NCI-H2029 (cell line): ENCODE data around the gene PIGH.
"Not testable (repeated sequence)": the region's sequence is repeated elsewhere in the genome, so short reads cannot be mapped to it uniquely, and the experiment has no call there.

Source experiments
- DNase-seq: peaks from one replicate; lab custom pipeline; 2025; lab: John Stamatoyannopoulos, UW

PIGH gene

DNA sequence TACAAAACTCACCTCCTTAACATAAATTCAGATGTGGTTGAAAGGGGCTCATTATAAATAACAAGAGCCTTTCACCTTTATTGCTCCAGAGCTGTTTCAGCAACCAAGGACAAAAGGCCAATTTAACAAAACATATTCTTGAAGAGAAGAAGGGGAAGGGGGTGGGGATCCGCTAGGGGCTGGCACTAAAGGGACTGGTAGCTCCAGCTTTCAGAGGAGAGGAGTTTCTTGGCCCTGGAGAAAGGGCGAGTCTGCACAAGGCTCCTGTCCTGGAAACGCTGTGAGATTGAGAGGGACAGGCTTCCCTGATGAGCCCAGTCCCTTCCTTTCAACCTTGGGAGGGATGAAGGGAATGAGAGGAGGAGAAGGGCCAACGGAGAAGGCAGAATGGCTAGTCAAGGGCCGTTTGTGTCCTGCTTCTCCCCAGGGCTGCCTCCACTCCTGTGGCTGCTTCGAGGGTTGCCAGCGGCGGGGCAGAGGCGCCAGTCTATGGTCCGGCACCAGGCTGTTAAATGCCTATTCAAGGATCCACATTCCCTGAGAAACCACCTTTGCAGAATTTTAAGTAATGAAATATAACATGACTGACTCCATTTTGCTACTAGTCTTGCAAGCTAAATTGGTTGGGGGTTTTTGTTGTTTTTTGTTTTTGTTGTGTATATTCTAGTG is 9.7 kb upstream of the PIGH start:
- no peak for DNase-seq

DNA sequence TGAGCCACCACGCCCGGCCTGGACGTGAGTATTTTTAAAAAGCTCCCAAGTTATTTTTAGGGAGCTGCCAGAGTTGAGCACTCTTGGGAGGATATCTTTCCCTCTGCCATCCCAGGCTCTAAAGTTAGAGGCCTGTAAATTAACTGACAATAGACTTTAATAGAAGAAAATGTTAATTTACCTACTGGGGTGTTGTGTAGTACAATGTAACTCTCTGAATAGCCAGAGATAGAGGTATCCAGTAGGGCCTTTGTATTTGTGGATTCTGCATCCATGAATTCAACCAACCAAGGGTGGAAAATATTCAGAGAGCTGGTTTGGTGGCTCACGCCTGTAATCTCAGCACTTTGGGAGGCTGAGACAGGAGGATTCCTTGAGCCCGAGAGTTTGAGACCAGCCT is 7.6 kb upstream of the PIGH start:
- DNase-seq, result no peak

DNA sequence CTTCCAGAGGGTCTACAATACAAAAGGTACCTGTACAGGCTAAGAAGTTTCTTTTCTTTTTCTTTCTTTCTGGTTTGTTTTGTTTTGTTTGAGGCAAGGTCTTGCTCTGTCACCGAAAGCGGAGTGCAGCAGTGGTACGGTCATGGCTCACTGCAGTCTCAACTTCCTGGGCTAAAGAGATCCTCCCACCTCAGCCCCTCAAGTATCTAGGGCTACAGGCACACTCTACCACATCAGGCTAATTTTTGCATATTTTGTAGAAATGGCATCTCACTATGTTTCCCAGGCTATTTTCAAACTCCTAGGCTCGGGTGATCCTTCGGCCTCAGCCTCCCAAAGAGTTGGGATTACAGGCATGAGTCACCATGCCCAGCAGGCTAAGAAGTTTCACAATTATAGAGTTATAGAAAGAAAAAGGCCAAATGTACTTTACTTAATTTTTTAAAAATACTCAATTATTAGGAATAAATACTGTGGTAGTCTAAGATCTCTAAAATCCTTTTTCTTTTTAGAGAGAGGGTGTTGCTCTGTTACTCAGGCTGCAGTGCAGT is 3.0 kb upstream of the PIGH start:
- DNase-seq, result no peak

DNA sequence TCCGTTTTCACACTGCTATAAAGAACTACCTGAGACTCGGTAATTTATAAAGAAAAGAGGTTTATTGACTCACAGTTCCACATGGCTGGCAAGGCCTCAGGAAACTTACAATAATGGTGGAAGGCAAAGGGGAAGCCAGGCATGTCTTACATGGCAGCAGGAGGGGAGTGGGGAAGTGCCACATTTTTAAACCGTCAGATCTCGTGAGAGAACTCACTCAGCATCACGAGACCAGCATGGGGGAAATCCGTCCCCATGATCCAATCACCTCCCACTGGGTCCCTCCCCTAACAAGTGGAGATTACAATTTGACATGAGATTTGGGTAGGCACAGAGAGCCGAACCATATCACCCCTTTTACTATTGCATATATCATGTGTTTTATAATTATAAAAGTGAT is 2.0 kb upstream of the PIGH start:
- DNase-seq, result no peak

DNA sequence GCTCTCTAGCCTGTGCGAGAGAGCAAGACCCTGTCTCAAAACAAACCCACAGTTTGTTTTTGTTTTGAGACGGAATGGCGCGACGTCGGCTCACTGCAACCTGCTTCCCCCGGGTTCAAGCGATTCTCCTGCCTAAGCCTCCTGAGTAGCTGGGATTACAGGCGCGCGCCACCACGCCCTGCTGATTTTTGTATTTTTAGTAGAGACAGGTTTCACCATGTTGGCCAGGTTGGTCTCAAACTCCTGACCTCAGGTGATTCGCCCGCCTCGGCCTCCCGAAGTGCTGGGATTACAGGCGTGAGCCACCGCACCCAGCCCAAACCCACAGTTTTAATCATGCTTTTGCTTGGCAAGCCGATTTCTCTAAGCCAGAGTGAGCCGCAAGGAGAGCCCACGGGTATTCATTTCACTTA is 500 bp upstream of the PIGH start:
- not testable (repeated sequence) for DNase-seq

DNA sequence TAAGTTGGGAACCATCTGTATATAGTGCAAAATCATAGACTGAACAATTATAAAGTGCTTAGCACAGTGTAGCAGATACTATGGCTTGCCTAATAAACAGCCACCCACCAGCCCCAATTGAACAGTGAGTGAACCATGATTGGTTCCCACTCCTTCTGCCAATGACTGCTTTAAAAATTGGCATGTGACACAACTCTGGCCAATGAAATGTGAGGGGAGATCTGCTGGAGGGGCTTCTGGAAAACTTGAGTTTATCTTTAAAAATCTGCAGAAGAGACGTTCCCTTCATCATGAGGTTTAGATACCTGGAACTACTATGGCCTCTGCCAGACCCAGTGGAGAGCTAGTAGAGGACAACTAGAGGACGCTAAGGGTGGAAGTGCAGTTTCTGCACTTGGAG is 4.7 kb downstream of the PIGH start:
- no peak for DNase-seq

DNA sequence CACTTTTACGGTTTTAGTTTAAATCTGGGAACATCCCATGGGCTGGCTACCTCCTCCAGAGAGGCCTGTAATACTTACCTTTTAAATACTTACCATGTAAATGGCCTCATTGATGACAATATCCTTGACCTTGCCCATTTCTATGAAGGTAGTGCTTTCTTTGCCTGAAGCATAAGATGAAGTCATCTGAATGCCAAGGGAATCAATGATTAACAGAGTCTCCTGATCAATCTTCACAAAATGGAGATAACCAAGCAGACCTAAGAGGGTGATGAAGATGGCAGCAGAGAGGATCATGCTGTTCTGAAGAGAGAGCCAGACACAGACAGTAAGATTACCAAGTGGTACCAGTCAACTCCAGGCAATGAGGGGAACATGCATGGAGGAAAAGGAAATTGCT is 6.4 kb downstream of the PIGH start:
- DNase-seq, result not testable (repeated sequence)

DNA sequence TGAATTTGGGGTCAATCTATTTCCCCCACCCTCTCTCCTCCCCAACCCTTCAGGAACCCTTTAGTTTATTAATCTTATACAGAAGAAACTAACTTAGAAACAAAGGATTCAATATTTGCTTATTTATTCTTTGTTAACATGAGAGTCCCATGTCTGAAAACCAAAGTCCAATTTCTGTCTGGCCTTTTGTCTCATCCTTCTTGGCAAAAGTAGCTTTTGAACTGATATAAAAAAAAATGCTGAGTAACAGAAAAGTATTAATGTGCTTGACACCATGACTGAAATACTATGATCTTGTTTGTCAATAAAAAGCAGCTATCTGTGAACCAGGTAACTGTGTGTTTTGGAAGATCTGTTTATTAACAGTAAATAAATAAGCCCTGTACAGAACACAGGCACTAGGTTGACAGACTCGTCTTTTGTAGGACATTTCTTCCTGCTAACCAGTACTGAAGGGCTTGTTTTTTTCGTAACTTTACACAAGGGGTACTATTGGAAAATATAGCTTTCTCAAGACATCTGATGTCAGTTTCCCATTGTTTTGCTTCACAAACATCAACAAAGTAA is 10.8 kb downstream of the PIGH start:
- no peak for DNase-seq

DNA sequence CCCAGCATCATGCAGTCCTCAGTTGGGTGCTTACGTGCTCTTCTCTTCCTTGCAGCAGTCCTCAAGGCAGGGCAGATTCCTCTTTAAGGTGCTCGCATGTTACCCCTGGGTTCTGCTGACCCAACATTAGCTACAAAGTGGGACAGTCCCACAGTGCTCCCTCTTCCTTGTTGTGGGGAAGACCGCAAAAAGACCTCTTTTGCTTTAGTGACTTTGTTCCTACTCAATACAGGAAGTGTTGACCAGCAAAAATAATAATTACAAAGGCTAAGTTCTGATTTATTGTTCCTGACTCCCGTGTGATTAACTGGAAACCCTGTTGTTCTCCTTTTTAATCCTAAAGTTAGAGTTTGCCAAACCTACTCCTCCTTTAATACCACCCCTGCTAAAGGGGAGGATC is 13.7 kb downstream of the PIGH start:
- no peak for DNase-seq

DNA sequence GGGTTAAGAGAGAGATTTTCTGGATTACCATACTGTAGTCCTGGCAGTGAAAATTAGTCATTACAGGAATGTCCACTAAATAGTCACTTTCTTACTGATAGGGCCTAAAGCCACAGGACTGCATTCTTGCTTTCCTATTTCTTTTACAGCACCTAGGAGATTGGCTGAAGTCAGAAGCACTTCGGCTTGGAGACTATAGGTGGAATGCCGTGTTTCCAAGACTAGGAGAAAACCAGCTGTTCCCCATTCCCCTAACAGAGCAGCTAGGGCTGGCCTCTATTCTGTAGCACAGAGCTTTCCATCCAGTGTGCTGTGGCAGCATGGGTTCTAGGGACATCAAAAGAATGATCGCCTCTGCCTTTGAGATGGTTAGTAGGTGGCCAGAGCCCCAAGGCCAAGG is 15.1 kb downstream of the PIGH start:
- DNase-seq, result no peak

DNA sequence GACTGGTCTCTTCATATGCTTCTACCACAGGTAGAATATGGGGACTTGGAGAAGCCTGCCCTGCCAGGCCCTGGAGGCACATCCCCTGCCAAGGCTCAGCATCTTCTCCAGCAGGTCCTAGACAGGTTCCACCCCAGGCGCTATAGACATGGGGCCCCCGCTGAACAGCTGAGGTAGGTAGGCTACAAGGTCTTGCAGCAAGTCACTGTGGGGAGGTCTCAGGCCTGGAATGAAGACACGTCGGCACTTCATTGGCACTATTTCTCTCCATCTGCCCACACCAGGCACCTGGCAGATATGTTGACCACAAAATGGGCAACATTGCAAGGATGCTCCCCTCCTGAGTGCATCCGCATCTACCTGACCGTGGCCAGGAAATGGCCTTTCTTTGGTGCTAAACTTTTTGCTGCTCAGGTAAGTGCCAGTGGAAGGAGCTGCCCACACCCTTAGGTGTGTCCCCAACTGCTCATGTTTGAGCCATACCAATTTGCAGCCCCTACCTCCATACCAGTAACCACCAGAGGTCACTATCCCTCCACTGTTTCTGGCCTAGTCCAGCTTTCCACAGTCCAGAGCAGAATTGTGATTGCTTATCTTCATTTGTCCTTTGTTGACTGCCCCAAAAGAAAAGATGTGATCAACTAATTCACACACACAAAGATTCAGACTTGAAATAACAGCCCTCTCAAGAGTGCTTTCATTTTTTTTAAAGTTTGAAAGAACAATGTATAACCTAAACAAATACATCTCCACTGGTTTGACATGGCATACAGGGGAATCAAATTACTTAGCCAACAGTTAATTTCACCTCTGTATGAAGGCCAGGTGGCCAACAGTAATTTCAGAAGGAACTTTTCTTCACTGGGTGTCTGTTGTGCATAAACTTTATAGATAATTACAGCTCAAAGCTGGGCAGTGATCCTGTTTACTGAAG is 16.1 kb downstream of the PIGH start:
- no peak for DNase-seq

DNA sequence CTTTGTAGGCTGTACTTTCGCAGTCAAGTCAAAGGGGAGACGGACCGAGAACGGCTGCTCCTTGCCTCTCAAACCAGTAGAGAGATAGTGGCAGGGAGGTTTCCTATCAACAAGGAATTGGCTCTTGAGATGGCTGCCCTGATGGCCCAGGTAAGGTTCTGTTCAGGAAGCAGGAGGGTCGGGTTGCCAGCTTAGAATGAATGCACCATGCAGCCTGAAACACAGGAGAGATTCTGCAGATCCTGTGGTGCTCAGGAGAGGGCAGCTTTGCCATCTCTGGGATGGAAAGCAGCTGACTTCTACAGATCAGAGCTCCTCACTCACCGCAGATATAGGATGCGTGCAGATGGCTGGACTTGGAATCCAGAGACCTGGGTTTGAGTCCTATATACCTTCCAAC is 18.0 kb downstream of the PIGH start:
- no peak for DNase-seq

DNA sequence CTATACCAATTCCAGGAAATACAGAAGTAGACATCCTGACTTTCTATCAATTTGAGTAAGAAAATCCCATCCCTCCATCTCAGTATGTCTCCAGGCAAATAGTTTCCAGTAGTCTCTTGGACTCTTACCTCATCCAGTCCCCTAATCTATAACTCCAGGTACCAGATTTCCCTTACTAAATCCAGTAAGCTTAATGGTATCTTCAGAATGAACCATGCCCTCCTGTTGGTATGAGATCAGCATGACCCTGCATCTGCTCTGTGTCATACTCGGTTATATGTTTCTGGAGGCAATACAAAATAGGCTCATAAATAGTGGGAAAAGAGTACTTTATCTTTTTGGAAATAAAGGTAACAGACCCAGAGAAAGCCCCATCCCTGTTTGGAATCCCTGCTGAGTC is 18.4 kb downstream of the PIGH start:
- no peak for DNase-seq

DNA sequence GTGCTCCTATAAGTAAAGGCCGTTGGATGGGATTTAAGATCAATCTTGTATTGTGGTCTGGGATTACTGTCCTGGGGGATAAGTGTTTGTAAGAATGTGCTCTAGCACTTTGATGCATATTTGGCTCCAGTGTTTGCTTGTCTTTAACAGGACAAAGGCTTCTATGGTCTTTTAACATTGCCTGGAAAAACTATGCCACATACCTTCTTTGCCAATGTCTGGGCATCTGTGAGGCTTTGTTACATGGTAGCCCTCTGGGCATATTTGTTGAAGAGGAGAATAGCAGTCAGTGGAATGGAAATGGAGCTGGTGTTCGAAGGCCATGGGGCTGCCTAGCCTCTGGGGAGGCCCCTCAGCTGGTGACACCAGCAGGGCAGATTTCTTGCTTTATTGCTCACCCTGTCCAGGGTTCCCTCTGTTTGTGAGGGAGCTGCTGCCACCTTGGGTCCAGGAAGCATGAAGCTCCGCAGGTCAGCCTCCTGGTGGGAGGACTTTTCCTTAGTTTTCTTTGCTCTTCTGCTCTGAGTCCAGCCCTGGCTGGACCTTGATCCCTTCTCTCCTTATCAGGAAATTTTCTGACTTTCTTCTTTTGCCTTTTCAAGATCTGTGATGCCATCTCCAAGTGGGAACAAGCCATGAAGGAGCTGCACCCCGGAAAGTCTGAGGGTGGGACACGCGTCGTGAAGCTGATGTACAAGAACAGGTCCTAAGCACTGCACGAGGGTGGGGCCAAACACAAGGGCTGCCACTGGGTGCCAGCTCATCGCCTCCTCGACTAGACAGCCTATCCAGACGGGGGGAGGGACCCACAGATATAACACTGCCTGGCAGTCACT is 19.5 kb downstream of the PIGH start:
- DNase-seq, result no peak

DNA sequence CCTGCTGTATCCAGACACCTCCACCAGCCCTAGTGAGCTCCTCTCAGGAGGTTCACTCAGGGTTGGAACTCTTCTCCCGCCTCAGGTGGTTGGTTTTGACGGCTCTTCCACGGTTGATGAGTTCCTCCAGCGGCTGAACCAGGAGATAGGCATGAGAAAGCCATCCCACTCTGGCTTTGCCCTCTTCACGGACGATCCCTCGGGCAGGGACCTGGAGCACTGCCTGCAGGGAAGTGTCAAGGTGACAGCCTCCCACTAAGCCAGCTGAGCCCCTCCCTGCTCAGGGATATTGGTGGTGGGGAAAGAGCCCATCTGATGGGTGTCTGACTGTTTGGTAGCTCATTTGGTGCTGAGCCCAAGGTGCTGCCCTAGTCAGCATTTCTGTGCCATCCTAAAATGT is 20.4 kb downstream of the PIGH start:
- no peak for DNase-seq

DNA sequence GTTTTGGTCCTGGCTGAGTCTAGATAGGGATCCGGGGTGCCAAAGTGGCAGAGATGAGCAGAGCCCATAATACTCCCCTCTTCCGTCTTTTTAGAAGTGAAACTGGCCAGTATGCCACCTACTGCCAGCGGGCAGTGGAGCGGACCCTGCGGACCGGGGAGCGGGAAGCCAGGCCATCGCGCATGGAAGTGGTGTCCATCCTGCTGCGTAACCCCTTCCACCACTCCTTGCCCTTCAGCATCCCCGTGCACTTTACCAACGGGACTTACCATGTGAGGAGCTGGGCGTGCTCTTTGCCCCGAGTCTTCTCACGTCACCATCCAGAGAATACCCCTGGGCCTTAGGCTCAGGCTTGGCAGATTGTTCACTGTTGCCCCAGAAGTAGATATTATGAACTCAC is 21.0 kb downstream of the PIGH start:
- DNase-seq, result no peak

DNA sequence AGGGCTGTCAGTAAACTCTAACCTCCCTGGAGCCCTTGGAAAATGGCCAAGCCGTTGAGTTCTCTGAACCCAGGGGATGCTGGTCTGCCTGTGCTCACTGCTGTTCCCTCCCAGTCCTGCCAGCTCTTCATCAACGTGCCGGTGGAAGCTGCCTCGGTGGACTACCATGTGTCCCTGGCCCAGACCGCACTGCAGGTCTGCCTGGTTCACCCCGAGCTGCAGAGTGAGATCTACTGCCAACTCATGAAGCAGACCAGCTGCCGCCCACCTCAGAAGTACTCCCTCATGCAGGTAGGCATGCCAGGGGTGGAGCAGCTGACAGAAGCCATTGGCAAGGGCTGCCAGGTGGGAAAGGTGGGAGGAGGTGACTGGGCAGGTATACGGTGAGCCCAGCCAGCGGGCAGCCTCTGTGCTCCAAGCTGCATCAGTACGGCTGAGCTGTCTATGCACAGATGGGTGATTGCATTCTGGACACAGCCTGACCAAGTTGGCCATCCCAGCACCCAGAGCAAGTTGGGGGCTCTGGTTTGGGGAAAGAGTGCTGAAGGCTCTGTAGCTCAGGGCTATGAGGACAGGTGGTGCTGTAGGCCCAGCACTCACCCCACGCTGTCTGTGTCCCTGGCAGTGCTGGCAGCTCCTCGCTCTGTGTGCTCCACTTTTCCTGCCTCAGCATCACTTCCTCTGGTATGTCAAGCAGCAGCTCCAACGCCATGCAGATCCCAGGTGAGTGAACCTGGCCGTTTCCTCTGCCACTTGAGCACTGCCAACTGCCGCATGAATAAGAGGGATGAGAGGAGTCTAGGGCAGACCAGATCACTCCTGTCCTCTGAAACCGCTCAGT is 21.9 kb downstream of the PIGH start:
- no peak for DNase-seq

DNA sequence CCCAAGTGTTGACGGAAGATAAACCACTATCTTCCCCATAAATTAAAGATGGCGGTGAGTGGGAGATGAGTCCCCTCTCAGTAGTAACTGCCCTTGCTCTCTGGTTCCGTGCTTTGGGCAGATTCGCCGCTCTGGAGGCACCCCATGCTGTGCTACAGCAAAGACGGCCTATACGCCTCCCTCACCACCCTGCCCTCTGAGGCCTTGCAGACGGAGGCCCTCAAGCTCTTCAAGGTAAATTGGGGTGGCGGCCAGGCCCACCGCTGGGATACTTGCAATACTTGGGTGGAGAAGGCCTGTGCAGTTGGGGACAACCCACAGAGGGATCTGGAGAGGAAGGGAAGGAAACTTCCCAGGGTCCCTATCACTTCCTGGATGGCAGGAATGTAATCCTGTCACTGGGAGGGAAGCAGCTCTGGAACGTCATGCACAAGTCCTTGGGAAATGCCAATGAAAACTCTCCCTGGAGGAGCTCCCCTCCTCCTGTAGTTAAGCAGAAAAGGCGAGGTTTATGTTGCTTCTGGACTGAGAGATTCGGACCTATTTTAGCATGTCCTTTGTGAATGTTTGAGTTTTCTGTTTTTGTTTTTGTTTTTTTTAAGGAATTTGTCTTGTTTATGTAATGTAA is 22.8 kb downstream of the PIGH start:
- no peak for DNase-seq

DNA sequence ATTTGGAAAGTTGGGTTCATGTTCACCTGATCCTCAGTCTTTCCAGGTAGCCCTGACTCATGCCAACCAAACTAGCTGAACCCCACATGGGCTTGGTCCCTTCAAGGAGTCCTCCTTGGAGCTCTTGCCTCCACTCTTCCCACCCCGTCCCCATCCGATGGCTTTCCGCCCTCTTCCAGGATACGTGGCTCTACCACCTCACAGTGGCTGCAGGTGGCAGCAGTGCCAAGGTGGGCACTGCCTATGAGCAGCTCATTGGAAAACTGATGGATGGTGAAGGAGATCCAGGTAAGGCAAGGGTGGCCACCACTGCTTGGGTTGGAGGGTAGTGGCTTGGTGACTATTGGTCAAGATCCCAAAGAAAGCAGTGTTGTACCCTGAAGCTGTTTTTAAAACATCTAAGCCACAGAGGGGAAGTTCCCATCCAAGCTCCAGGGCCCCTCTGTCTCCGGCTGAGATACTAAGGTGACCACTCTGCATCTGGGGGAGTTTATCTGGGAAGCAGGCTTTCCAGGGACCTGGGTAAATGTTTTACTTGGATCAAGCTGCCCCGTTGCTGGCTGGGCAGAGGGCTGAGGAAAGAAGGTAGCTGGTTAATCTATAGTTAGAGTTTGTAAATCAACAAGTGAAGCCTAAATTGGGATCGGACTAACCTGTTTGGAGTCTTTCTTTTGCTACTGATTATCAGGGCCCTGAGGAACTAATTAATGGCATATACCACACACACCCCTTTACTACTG is 23.7 kb downstream of the PIGH start:
- DNase-seq, result no peak

DNA sequence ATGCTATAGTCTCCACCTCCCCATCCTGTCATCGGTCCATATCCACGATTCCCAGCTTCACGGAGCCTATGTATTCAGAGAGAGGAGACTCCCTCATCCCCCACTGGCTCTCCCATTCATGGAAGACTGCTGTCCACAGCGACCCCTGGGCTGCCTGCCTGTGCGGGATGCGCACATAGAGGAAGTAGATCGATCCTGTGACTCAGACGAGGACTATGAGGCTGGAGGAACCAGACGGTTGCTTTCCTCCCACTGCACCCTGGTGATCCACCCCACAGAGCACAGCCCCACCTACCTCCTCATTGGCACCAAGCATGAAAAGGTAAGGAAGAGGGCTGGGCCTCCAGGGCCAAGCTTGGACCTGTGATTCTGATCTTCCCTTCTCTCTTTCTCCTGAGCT is 24.4 kb downstream of the PIGH start:
- no peak for DNase-seq
